Adrenal gland (tissue), 5 donors: ENCODE measurements around the gene KDM4B.

Experiments used
- POLR2A ChIP-seq, 2 donors: fragments of 450-650 bp; IDR thresholded peaks; one replicate each; pipeline ENCODE4 v1.6.1; 2017; ENCODE audit warnings: antibody characterized with exemption in 2 of 2, mild to moderate bottlenecking in 2 of 2, moderate library complexity in 1 of 2
- TF ChIP-seq, protein P1 (sequence below), 6 experiments: fragments of 450-650 bp in 4 of 6; fragments of 200-600 bp in 2 of 6; sonication (generic) in 1 of 6; IDR thresholded peaks; 1 replicate in 5 of 6; 2 replicates in 1 of 6; pipeline versions ENCODE4 v1.5.1 to v1.8.0; 2016 to 2021; ENCODE audit warnings: antibody characterized with exemption in 6 of 6, mild to moderate bottlenecking in 2 of 6, moderate library complexity in 1 of 6
- donor health status: DM: no; HTN: no; CAD: no.

DNA sequence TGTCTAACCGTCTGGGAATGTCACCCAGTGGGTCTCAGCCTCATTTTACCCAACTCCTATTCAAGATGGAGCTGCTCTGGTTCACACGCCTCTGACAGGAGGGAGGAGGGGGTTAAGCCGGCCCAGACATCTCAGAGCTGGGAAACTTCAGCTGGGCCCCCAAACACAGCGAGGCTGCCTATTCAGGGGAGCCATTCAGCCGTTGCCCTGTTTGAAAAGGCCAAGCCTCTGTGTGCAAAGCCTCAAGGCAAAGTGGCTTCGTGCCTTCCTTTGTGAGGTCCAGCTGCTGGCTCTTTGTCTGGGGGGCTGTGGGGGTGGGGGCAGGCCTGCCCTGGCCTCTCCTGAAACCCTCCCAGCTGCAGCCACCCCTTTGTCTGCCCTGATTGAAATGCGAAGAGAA is 224.3 kb downstream of the KDM4B start:
- no peak for TF ChIP-seq POLR2A (IDR thresholded peaks at IDR 0.05)
- TF ChIP-seq, protein P1, sequence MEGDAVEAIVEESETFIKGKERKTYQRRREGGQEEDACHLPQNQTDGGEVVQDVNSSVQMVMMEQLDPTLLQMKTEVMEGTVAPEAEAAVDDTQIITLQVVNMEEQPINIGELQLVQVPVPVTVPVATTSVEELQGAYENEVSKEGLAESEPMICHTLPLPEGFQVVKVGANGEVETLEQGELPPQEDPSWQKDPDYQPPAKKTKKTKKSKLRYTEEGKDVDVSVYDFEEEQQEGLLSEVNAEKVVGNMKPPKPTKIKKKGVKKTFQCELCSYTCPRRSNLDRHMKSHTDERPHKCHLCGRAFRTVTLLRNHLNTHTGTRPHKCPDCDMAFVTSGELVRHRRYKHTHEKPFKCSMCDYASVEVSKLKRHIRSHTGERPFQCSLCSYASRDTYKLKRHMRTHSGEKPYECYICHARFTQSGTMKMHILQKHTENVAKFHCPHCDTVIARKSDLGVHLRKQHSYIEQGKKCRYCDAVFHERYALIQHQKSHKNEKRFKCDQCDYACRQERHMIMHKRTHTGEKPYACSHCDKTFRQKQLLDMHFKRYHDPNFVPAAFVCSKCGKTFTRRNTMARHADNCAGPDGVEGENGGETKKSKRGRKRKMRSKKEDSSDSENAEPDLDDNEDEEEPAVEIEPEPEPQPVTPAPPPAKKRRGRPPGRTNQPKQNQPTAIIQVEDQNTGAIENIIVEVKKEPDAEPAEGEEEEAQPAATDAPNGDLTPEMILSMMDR (IDR thresholded peaks at IDR 0.05), result no peak
